ENCODE measurements around the gene FAM78A. TPM values are rescaled to one million over a fixed set of nuclear protein-coding genes. Genes with fewer than 3 reads are reported as not detected.

Gene FAM78A
- polyA plus RNA-seq, 3 donors = 6.4 to 40.6 (median 7.2) TPM

Other genes starting within 250 kb of the FAM78A start
- not detected for gene AIF1L, start 180.0 kb downstream of the FAM78A start, polyA plus RNA-seq
- 100 to 1,000 TPM in 2 of 3 donors, 10 to 100 TPM in 1; 94.9 to 329 (median 214) TPM for gene NUP214, start 150.9 kb downstream of the FAM78A start, polyA plus RNA-seq
- gene PLPP7, start 13.2 kb upstream of the FAM78A start, polyA plus RNA-seq = 1 to 10 TPM; 1.1 to 3.1 (median 1.5) TPM
- 10 to 100 TPM in 1 of 3 donors, 1 to 10 TPM in 2; 2.8 to 36.2 (median 8.6) TPM for gene PRRC2B, start 117.6 kb upstream of the FAM78A start, polyA plus RNA-seq
- gene POMT1, start 226.4 kb upstream of the FAM78A start, polyA plus RNA-seq = 10 to 100 TPM in 1 of 3 donors, 1 to 10 TPM in 2; 5.9 to 22.3 (median 7.5) TPM